ENCODE results near the gene RPL10. TPM values are rescaled to one million over a fixed set of nuclear protein-coding genes. Genes with fewer than 3 reads are reported as not detected.

The RPL10 gene
- 3,691 TPM for total RNA-seq
- polyA plus RNA-seq = 5,631 TPM

DNA sequence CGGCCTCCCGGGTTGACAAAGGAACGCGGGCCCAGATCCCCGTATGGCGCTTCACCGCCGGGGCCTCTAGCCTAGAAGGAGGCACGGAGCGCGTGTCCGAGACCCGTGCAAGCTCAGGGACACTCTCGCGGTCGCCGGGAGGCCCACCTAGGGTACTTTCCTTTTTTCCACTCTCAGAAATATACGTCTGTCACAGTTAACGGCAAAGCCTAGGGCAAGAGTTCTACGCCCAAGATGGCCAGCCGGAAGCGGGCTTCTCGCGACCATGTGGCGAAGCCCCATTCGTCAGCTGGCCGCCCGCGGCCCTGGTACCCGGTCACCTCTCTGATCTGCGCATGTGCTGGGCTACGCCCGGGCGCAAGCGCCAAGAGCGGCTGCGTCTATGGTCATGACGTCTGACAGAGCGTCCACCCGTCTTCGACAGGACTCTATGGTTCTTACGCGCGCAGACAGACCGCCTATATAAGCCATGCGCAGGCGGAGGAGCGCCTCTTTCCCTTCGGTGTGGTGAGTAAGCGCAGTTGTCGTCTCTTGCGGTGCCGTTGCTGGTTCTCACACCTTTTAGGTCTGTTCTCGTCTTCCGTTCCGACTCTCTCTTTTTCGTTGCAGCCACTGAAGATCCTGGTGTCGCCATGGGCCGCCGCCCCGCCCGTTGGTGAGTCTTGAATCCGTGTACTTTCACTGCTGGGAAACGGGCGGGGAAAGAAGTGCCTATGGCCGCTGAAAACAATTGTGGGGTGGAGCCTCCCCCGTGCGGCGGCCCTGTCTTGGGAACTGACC lies at the start of gene RPL10:
TSS of gene RPL10 (plus strand) at position 490 of the 780 bp plus-strand sequence. CDS start at position 633, 143 bp downstream.
- WGBS = under 1% methylated on average over 69 of the region's 69 CpGs
- H3K4me3 ChIP-seq (ENCODE audit: low read depth, low read length) = peak within 1 kb of the TSS; percentile 66
- H3K4me1 ChIP-seq (ENCODE audit: insufficient read depth) = no peaks in the 10 kb centered on the region
- H3K27ac ChIP-seq (ENCODE audit: low read depth) = peak within 1 kb of the TSS; percentile 98
- peaks cover 3% of the 10 kb centered on the region for H3K36me3 ChIP-seq (ENCODE audit: insufficient read depth)
- DNase-seq (ENCODE audit: extremely low spot score) = peak; percentile 86

DNA sequence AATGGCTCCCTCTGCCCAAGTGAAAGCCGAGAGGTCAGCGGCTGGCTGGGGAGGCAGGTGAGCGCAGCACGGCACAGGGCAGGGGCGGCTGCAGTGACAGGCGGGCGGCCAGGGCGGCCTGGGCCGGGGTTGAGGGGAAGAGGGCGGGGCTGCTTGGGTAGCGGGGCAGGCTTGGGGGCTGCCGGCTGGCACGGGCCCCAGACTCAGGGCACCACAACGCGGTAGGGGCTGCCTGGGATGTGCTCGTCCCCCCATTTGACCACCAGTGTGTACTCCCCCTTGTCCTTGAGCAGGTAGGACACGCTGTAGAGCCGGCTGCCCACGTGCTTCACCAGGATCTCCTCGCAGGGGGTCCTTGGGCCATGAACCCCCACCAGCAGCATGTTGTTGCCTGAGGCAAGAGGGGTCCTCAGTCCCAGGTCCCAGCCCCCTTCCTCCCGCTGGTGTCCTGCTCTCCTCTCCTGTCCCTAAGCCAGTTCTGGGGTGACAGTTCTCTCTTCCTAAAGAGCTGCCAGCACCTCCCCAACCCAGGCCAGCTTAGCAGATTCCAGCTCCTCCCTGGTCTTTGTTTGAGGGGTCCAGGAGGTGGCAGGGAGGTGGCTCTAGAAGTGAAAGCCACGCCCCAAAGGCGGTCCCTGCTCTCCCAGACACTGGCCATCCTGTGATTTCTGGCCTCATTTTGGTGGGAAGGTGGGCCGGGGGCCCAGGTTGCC lies 49.4 kb upstream of the RPL10 start:
- no peaks in the 10 kb centered on the region for H3K4me1 ChIP-seq (ENCODE audit: insufficient read depth)
- DNase-seq (ENCODE audit: extremely low spot score) = no peak
- no peak overlapping the region for H3K4me3 ChIP-seq (ENCODE audit: low read depth, low read length)
- no peaks in the 10 kb centered on the region for H3K36me3 ChIP-seq (ENCODE audit: insufficient read depth)
- peak overlapping the region; percentile 29 for H3K27ac ChIP-seq (ENCODE audit: low read depth)
- WGBS = 75% methylated on average over 24 of the region's 24 CpGs

DNA sequence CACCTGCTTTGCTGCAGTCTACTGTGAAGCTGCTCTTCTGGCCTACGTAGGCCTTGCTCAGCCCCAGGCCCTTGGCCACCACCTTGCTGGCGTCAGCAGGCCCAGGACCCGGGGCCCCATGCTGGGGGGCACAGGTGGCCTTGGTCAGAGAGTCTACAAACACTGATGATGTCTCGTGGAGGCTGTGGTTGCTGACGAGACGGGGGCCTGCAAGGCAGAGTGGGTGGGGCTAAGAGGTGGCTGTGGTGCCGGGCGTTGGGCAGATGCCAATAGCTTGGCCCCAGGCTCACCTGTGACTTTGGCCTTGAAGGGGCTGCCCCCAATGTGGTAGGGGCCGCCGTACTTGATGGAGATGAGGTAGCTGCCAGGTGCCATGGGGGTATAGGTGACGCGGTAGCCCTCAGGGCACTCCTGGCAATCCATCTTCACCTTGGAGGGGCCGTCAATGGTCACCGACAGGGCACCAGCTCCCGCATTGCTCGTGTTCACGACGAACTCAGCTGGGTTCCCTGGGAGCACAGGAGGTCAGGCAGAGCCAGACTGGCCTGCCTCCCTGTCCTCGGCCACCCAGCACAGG lies 48.7 kb upstream of the RPL10 start:
- DNase-seq (ENCODE audit: extremely low spot score) = no peak
- Histone ChIP-seq H3K27ac (ENCODE audit: low read depth) (no peak overlapping the region), H3K4me3 (ENCODE audit: low read depth, low read length) (no peak overlapping the region), H3K4me1 (ENCODE audit: insufficient read depth) (no peaks in the 10 kb centered on the region), H3K36me3 (ENCODE audit: insufficient read depth) (no peaks in the 10 kb centered on the region)
- WGBS = 58% methylated on average over 19 of the region's 19 CpGs

DNA sequence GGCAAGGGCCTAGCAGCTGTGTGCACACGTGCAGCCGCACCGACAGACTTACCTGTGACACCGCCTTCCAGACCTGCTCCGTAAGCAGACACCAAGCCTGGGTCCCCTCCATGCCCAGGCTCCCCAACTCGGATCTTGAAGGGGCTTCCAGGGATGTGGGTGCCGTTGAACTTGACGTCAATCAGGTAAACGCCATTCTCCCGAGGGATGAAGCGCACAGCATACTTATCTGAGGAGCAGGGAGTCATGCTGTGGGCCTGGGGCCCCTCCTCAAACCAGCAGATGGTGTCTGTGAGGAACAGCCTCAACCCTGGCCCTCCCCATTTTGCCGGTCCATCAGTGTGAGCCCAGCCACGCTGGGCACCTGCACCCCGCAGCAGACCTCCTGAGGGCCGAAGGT lies 48.2 kb upstream of the RPL10 start:
- DNase-seq (ENCODE audit: extremely low spot score) = no peak
- Histone ChIP-seq H3K4me3 (ENCODE audit: low read depth, low read length) (no peak overlapping the region), H3K4me1 (ENCODE audit: insufficient read depth) (no peaks in the 10 kb centered on the region), H3K36me3 (ENCODE audit: insufficient read depth) (no peaks in the 10 kb centered on the region), H3K27ac (ENCODE audit: low read depth) (no peak overlapping the region)
- WGBS = 73% methylated on average over 15 of the region's 15 CpGs

DNA sequence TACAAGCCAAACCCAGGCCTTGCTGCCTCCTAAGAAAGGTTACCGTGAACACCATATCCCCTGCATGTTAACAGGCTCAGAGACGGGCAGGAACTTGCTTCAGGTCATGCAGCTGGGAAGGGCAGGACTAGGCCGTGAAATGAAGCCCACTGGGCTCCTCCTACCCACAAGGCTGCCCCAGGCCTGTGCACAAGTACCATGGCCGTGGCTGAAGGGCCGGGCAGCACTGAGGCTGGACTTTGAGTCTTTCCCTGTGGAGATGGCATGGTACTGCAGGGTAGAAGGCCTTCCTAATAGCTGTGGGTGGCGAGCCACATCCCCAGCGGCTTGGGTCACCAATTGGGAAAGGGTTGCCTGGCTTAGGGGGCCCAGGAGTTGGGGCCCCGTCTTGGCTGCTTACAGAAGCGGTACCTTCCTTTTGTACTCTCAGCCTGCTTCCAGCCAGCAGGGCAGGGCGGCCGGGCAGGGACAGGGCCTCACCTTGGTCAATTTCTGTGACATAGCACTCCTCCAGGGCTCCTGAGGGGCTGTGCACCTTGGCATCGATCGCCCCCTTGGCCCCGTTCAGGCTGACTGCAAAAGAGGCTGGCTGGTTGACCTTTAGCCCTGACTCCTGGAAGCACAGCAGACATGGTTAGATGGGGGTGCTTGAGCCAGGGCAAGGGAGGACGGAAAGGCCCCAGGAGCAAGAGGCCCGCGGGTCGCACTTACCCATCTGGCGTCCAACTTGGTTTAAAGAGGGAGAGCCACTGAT lies 47.6 kb upstream of the RPL10 start:
- 74% methylated on average over 19 of the region's 19 CpGs for WGBS
- H3K4me1 ChIP-seq (ENCODE audit: insufficient read depth) = no peaks in the 10 kb centered on the region
- no peak overlapping the region for H3K4me3 ChIP-seq (ENCODE audit: low read depth, low read length)
- no peak for DNase-seq (ENCODE audit: extremely low spot score)
- no peaks in the 10 kb centered on the region for H3K36me3 ChIP-seq (ENCODE audit: insufficient read depth)
- H3K27ac ChIP-seq (ENCODE audit: low read depth) = no peak overlapping the region

DNA sequence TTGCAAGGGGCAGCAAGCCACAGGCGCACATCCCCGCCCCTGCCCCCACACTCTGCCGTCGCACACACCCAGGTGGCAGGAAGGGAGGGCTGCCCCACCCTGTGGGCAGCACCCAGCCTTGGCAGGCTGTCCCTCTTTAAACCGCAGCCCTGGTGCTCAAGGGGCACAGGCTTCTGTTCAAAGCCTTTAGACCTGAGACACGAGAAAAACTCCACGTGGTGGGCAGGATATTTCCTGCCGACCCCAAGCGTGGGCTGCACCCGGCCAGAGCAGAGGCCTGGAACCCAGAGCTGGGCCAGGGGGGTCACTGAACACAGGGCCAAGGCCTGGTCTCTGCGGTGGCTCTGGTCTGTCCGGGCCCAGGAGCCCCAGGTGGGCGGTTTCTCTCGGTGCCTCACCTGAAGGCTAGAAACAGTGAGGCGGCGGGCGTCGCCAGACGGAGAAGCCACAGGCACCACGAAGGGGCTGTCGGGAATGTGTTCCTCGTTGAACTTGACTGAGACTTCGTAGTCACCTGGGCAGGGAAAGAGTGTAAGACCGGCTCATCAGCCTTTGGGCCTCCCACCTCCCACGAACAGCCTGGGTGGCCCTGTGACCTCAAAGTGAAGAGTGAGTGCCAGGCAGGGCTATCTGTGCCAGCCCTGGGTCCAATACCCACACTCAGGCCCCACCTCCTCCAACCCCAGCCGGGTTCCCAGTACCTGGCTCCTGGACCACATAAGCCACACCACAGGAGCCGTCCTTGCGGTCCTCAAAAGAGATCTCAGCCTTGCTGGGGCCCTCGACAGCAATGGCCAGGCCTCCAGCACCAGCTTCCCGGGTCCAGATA lies 46.8 kb upstream of the RPL10 start:
- no peak overlapping the region for H3K27ac ChIP-seq (ENCODE audit: low read depth)
- 66% methylated on average over 30 of the region's 30 CpGs for WGBS
- no peak for DNase-seq (ENCODE audit: extremely low spot score)

DNA sequence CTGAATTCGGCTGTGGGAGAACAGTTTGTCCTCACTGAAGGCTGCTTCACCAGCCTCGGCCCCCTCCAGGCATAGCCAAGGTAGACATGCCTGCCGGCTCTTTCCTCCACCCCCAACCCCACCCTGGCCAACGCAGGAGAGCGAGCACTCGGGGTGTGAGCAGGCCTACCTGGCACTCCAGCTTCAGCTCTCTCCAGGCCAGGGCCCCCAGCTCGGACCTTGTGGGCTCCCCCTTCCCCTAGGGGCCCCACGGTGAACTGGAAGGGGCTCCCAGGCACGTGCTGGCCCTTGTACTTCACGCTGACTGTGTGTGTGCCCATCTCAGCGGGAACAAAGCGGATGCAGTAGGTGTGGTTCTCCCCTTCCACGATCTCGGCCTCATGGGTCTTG lies 46.2 kb upstream of the RPL10 start:
- Histone ChIP-seq H3K27ac (ENCODE audit: low read depth) (no peak overlapping the region), H3K36me3 (ENCODE audit: insufficient read depth) (peaks cover 2% of the 10 kb centered on the region)

More for the DNA sequence above, 46.8 kb upstream of the RPL10 start:
- H3K4me1 ChIP-seq (ENCODE audit: insufficient read depth) = no peaks in the 10 kb centered on the region
- peaks cover 2% of the 10 kb centered on the region for H3K36me3 ChIP-seq (ENCODE audit: insufficient read depth)
- H3K4me3 ChIP-seq (ENCODE audit: low read depth, low read length) = no peak overlapping the region

DNA sequence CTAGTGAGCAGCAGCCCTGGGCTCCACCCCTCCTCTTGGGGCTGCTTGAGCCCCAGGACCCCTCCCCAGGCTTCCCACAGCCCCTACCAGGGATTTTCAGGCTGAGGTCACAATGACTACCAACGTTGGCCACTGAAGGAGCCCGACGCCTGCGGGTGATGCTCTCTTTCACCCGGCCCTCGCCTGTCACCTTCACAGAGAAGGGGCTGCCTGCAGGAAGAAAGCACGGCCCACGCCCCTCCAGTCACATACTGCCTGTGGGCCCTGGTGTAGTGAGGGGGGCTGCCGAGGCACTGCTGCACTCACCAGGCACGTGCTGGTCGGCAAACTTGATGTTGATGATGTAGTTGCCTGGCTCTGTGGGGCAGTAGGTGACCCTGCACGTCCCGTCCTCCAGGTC lies 45.7 kb upstream of the RPL10 start:
- no peak for DNase-seq (ENCODE audit: extremely low spot score)
- no peak overlapping the region for H3K27ac ChIP-seq (ENCODE audit: low read depth)
- 71% methylated on average over 13 of the region's 13 CpGs for WGBS
- H3K4me1 ChIP-seq (ENCODE audit: insufficient read depth) = no peaks in the 10 kb centered on the region
- no peak overlapping the region for H3K4me3 ChIP-seq (ENCODE audit: low read depth, low read length)
- H3K36me3 ChIP-seq (ENCODE audit: insufficient read depth) = peaks cover 2% of the 10 kb centered on the region

More for the DNA sequence above, 46.2 kb upstream of the RPL10 start:
- H3K4me1 ChIP-seq (ENCODE audit: insufficient read depth) = no peaks in the 10 kb centered on the region
- 70% methylated on average over 14 of the region's 14 CpGs for WGBS
- DNase-seq (ENCODE audit: extremely low spot score) = no peak
- H3K4me3 ChIP-seq (ENCODE audit: low read depth, low read length) = no peak overlapping the region

DNA sequence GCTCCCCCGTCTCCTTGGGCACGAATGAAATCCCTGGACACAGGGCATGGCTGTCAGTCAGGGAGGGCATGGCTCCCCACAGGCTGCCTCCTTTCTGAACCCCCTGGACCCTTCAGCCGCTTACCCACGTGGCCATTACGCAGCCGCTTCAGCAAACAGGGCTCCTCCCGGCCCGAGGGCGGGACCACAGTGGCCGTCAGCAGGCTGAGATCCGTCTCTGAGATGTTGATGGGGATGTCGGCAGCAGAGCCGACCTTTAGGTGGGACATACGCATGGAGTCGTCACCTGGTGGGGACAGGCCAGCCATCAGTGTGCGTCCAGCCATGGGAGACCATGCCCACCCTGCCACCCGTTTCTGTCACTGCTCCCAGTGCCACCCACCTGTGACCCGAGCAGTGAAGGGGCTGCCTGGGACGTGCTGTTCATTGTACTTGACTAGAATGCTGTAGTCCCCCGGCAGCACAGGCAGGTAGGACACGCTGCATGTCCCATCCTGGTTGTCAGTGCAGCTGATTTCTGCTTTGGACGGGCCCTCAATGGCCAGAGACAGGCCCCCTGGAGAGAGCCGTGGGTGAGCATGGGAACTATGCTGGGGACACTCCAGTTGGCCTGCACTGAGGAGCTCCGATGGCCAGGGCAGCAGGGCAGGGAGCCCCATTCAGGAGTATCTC lies 44.9 kb upstream of the RPL10 start:
- no peak for DNase-seq (ENCODE audit: extremely low spot score)
- Histone ChIP-seq H3K4me3 (ENCODE audit: low read depth, low read length) (no peak overlapping the region), H3K36me3 (ENCODE audit: insufficient read depth) (peaks cover 2% of the 10 kb centered on the region), H3K4me1 (ENCODE audit: insufficient read depth) (no peaks in the 10 kb centered on the region), H3K27ac (ENCODE audit: low read depth) (no peak overlapping the region)
- WGBS = 65% methylated on average over 24 of the region's 24 CpGs

DNA sequence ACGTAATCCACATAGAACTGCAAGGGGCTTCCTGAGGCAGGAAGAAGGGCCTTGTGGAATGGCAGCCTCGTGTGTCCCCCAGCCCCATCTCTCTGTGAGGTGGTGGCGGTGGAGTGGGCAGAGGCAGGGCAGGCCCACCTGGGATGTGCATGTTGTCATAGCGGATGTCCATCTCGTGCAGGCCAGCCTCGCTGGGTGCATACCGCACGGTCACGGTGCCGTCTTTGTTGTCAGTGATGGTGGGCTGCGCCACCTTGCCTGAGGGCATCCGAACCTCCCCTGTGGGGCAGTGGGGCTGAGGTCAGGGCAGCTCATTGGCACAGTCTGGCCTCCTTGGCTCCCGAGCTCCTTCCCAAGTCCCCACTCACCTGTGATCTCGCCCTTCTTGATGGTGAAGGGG lies 44.2 kb upstream of the RPL10 start:
- no peak for DNase-seq (ENCODE audit: extremely low spot score)
- 79% methylated on average over 14 of the region's 14 CpGs for WGBS
- H3K4me1 ChIP-seq (ENCODE audit: insufficient read depth) = no peaks in the 10 kb centered on the region
- H3K36me3 ChIP-seq (ENCODE audit: insufficient read depth) = peaks cover 2% of the 10 kb centered on the region
- H3K27ac ChIP-seq (ENCODE audit: low read depth) = no peak overlapping the region
- H3K4me3 ChIP-seq (ENCODE audit: low read depth, low read length) = no peak overlapping the region

DNA sequence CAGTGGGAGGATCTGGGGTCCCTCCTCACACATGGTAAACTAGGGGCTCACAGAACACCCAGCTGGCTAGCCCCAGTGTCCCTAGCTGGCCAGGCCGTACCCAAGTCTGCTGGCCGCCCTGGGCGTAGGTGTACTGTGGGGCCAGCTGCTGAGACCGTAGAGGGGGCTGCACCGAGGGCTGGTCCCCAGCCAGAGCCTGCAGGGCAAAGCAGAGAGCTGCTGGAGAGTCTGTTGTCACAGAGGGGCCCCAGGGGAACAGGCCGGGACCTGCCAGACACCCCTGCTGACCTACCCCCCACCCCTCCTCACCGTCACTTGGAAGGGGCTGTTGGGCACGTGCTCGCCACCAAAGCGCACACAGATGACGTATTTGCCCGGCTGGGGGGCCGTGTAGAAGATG lies 43.7 kb upstream of the RPL10 start:
- peaks cover 6% of the 10 kb centered on the region for H3K36me3 ChIP-seq (ENCODE audit: insufficient read depth)

DNA sequence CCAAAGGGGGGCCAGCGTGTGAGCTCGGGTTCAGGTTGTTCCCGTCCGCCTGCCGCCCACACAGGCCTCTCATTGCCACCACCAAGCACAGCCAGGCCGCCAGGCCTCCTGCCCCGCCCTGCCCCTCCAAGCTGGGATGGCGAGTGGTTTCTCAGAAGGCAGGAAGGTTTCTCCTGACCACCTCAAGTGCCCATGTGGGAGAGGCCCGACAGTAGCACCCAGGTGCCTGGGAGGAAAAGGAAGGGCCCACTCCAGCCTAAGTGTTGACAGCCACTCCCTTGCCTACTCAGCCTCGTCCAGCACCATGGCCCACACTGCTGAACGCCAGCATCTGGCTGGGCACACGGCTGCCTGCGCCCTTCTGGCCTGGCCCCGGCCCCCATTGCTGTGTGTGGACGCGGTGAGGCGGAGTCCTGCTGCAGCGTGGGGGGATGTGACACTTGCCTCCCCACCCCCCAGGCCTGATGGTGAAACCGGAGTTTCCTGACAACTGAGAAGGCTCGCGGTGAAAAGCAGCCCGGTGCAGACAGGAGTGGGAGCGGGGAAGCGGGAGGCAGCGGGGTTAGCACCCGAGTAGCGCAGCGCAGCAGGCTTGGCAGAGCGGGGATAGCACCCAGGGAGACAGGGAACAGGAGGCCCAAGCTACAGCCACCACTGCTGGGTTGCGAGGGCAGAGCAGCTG lies 42.9 kb upstream of the RPL10 start:
- WGBS = 64% methylated on average over 30 of the region's 30 CpGs
- no peak overlapping the region for H3K4me3 ChIP-seq (ENCODE audit: low read depth, low read length)
- no peaks in the 10 kb centered on the region for H3K4me1 ChIP-seq (ENCODE audit: insufficient read depth)
- DNase-seq (ENCODE audit: extremely low spot score) = no peak
- H3K36me3 ChIP-seq (ENCODE audit: insufficient read depth) = peaks cover 6% of the 10 kb centered on the region
- peak overlapping the region; percentile 51 for H3K27ac ChIP-seq (ENCODE audit: low read depth)

More for the DNA sequence above, 43.7 kb upstream of the RPL10 start:
- 70% methylated on average over 13 of the region's 13 CpGs for WGBS
- Histone ChIP-seq H3K4me3 (ENCODE audit: low read depth, low read length) (no peak overlapping the region), H3K27ac (ENCODE audit: low read depth) (peak overlapping the region; percentile 51), H3K4me1 (ENCODE audit: insufficient read depth) (no peaks in the 10 kb centered on the region)
- DNase-seq (ENCODE audit: extremely low spot score) = no peak

Data from urinary bladder (tissue), 4 donors.